Calu3 (cell line): ENCODE results near the gene FRS2. TPM values are rescaled to one million over a fixed set of nuclear protein-coding genes. Genes with fewer than 3 reads are reported as not detected.

Experiments
- BruUV-seq: library from RNA; stranded (reverse); fragments of 400-500 nt; replicated peaks from 2 replicates; lab custom pipeline; 2021; lab: Mats Ljungman, UMichigan
- CTCF ChIA-PET: fragments of 300-600 bp; sonication (Branson Sonifier 250); formaldehyde crosslinking; loops from one replicate; lab custom pipeline; 2022; ENCODE audit warnings: antibody characterized with exemption; lab: Charles Lee
- DNase-seq: peaks from one replicate; pipeline ENCODE4 v3.0.0; 2022
- H3K27ac Mint-ChIP-seq: one replicate; pipeline ENCODE4 v1.8.0; 2022; ENCODE audit warnings: mixed read lengths; ENCODE audit not compliant: unreplicated experiment
- H3K27me3 Mint-ChIP-seq: one replicate; pipeline ENCODE4 v1.8.0; 2022; ENCODE audit warnings: mixed read lengths; ENCODE audit not compliant: unreplicated experiment
- H3K36me3 Mint-ChIP-seq: one replicate; pipeline ENCODE4 v1.8.0; 2022; ENCODE audit warnings: mild to moderate bottlenecking, moderate library complexity, mixed read lengths; ENCODE audit not compliant: insufficient read depth, unreplicated experiment
- H3K4me1 Mint-ChIP-seq: one replicate; pipeline ENCODE4 v1.8.0; 2022; ENCODE audit warnings: mild to moderate bottlenecking, low read depth, mixed read lengths; ENCODE audit not compliant: unreplicated experiment
- H3K4me3 Mint-ChIP-seq: one replicate; pipeline ENCODE4 v1.8.0; 2022; ENCODE audit warnings: mild to moderate bottlenecking, low read depth, moderate library complexity, mixed read lengths; ENCODE audit not compliant: unreplicated experiment
- H3K9me3 Mint-ChIP-seq: one replicate; pipeline ENCODE4 v1.8.0; 2022; ENCODE audit warnings: low read depth, mixed read lengths; ENCODE audit not compliant: unreplicated experiment
- intact Hi-C: fragments of 100-400 bp; cut with micrococcal nuclease; formaldehyde crosslinking; loops from one replicate; pipeline ENCODE4 v1.10.0; 2022; ENCODE audit not compliant: unreplicated experiment
- total RNA-seq: library from RNA; stranded (reverse); gene quantifications from 2 replicates; pipeline ENCODE4 v1.2.3, GENCODE V29; 2022
- TF ChIP-seq, protein P1 (sequence below): fragments of 200-600 bp; IDR thresholded peaks from one replicate; pipeline ENCODE4 v1.8.0; 2022; ENCODE audit warnings: antibody characterized with exemption; ENCODE audit not compliant: unreplicated experiment

FRS2 gene
- total RNA-seq, 1 experiment from 2014 or later, result 27.5 TPM

DNA sequence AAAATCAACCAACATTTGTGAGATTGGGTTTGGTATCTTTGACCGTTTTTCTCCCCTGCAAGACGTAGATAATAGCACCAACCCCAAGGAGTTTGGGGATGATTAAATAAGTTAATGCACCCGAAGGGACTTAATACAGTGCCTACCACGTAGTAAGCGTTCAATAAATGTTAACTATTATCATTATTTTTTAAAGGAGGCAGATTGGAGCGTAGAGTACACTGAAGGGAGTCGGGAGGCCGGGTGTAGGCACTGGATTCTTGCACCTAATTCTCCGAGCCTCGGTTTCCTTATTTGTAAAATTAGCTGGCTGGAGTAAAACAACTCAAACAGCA, 367 bp upstream of the FRS2 start:
- TF ChIP-seq, protein P1, sequence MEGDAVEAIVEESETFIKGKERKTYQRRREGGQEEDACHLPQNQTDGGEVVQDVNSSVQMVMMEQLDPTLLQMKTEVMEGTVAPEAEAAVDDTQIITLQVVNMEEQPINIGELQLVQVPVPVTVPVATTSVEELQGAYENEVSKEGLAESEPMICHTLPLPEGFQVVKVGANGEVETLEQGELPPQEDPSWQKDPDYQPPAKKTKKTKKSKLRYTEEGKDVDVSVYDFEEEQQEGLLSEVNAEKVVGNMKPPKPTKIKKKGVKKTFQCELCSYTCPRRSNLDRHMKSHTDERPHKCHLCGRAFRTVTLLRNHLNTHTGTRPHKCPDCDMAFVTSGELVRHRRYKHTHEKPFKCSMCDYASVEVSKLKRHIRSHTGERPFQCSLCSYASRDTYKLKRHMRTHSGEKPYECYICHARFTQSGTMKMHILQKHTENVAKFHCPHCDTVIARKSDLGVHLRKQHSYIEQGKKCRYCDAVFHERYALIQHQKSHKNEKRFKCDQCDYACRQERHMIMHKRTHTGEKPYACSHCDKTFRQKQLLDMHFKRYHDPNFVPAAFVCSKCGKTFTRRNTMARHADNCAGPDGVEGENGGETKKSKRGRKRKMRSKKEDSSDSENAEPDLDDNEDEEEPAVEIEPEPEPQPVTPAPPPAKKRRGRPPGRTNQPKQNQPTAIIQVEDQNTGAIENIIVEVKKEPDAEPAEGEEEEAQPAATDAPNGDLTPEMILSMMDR, result no peak
- CTCF ChIA-PET, result interaction anchor here (0.7 to 1.1 kb wide), 3 partner anchors 93 to 120 kb away, joined by 3 to 6 read pairs (median 4); no protein-coding TSS in a partner anchor
- TSS peak; percentile 64 for BruUV-seq
- H3K4me1 Mint-ChIP-seq, result peaks cover 56% of the 10 kb centered on the region
- H3K9me3 Mint-ChIP-seq, result no peaks in the 10 kb centered on the region
- DNase-seq, result no peak
- H3K27me3 Mint-ChIP-seq, result no peaks in the 10 kb centered on the region
- H3K4me3 Mint-ChIP-seq, result peak overlapping the region; percentile 95
- intact Hi-C loops, result loop anchor here (5.0 kb wide), 2 partner anchors 62 to 82 kb away; no protein-coding TSS in a partner anchor
- H3K27ac Mint-ChIP-seq, result peak overlapping the region; percentile 81
- H3K36me3 Mint-ChIP-seq, result peaks cover 17% of the 10 kb centered on the region

DNA sequence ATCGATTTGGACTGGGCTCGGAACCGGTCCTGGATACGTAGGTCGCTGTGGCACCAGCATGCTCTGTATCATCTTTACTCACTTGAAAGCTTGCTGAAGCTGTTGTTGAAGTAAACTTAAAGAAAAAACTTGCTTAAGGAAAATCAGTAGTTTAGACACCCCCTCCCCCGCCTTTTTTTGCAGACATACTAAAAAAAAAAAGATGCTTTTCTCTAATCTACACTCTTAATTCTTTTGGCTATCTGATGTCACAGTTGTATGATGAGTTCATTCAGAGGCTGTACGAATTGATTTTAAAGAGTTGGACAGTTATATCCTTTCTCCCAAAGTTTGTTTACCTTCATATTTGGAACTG, 865 bp downstream of the FRS2 start:
- H3K4me3 Mint-ChIP-seq, result peak overlapping the region; percentile 95
- H3K27ac Mint-ChIP-seq, result peak overlapping the region; percentile 81
- no peaks in the 10 kb centered on the region for H3K27me3 Mint-ChIP-seq
- intact Hi-C loops, result loop anchor here (1.0 to 5.0 kb wide), 3 partner anchors 61 to 100 kb away; no protein-coding TSS in a partner anchor
- H3K9me3 Mint-ChIP-seq, result no peaks in the 10 kb centered on the region
- peaks cover 17% of the 10 kb centered on the region for H3K36me3 Mint-ChIP-seq
- BruUV-seq, result no TSS peak
- CTCF ChIA-PET, result interaction anchor here (1.0 to 1.2 kb wide), 3 partner anchors 92 to 104 kb away, joined by 4 to 8 read pairs (median 6); no protein-coding TSS in a partner anchor
- TF ChIP-seq, protein P1, result no peak
- H3K4me1 Mint-ChIP-seq, result peaks cover 69% of the 10 kb centered on the region
- DNase-seq, result no peak

DNA sequence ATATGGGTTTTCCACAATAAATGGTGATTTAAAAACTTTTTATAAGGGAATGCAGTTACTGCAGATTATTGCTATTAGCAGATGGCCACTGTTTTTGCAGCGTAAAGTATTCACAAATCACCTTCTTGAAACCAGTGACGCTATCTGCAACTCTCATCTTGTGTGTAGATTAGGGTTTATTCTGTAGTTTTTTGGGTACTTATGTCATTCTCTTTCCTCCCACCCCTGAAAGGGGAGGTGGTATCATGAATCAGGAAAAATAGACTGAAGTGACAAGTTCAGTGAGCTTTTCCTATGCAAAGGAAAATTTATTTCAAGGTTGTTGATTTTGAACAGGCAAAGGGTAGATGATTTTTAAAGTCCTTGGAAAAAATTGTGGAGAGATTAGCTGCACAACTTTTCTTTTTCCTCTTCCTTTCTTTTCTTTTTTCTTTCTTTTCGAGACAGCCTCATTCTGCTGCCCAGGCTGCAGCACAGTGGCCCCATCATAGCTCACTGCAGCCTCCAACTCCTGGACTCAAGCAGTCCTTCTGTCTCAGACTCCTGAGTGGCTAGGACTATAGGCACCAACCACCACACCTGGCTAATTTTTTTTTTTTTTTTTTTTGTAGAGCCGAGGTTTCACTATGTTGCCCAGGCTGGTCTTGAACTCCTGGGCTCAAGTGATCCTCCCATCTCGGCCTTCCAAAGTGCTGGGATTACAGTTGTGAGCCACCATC, 1.6 kb downstream of the FRS2 start:
- BruUV-seq, result no TSS peak
- H3K4me3 Mint-ChIP-seq, result peak overlapping the region; percentile 95
- H3K9me3 Mint-ChIP-seq, result no peaks in the 10 kb centered on the region
- H3K4me1 Mint-ChIP-seq, result peaks cover 65% of the 10 kb centered on the region
- intact Hi-C loops, result loop anchor here (1.0 to 5.0 kb wide), 3 partner anchors 60 to 99 kb away; no protein-coding TSS in a partner anchor
- CTCF ChIA-PET, result no interaction called here
- no peak overlapping the region for H3K27ac Mint-ChIP-seq
- DNase-seq, result no peak
- TF ChIP-seq, protein P1, result no peak
- H3K27me3 Mint-ChIP-seq, result no peaks in the 10 kb centered on the region
- H3K36me3 Mint-ChIP-seq, result peaks cover 17% of the 10 kb centered on the region

DNA sequence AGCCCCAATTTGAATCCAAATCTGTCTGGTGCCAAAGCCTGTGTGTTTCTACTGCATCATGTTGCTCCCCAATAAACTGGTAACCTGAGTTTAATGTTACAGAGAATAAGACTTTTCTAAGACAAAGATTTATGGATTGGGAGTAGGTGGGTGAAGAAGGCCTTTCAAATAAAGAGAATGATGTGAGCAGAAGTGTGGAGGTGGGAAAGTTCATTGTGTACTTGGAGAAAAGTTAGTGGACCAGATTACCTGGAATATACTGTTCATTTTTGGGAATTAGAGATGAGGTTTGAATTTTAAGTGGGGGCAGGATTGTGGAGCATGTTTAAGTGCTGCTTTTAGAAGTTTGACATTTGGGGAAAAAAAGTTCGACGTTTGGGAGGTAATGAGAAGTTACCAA, 3.1 kb downstream of the FRS2 start:
- CTCF ChIA-PET, result interaction anchor here (0.7 kb wide), 1 partner anchor 98 kb away, joined by 3 read pairs; no protein-coding TSS in a partner anchor
- H3K4me1 Mint-ChIP-seq, result peaks cover 52% of the 10 kb centered on the region
- intact Hi-C loops, result loop anchor here (5.0 kb wide), 2 partner anchors 59 to 79 kb away; no protein-coding TSS in a partner anchor

More for the DNA sequence above, 3.1 kb downstream of the FRS2 start:
- no peaks in the 10 kb centered on the region for H3K27me3 Mint-ChIP-seq
- DNase-seq, result no peak
- no peak overlapping the region for H3K27ac Mint-ChIP-seq
- H3K36me3 Mint-ChIP-seq, result peaks cover 17% of the 10 kb centered on the region
- BruUV-seq, result no TSS peak
- H3K4me3 Mint-ChIP-seq, result no peak overlapping the region
- TF ChIP-seq, protein P1, result no peak
- no peaks in the 10 kb centered on the region for H3K9me3 Mint-ChIP-seq
